Measurements from ENCODE around the gene OLFM1.

Gene OLFM1

GRCh38 chr9:135132008-135132407 lies 44.5 kb downstream of the OLFM1 start:
- H3K27ac Mint-ChIP-seq: no peak overlapping the region
- H3K4me1 Mint-ChIP-seq (ENCODE audit: low read depth): no peaks in the 10 kb centered on the region
- H3K4me3 Mint-ChIP-seq: no peak overlapping the region
- H3K27me3 Mint-ChIP-seq: peaks cover 2% of the 10 kb centered on the region
- no peaks in the 10 kb centered on the region for H3K9me3 Mint-ChIP-seq (ENCODE audit: low read depth)
- no peaks in the 10 kb centered on the region for H3K36me3 Mint-ChIP-seq

DNA sequence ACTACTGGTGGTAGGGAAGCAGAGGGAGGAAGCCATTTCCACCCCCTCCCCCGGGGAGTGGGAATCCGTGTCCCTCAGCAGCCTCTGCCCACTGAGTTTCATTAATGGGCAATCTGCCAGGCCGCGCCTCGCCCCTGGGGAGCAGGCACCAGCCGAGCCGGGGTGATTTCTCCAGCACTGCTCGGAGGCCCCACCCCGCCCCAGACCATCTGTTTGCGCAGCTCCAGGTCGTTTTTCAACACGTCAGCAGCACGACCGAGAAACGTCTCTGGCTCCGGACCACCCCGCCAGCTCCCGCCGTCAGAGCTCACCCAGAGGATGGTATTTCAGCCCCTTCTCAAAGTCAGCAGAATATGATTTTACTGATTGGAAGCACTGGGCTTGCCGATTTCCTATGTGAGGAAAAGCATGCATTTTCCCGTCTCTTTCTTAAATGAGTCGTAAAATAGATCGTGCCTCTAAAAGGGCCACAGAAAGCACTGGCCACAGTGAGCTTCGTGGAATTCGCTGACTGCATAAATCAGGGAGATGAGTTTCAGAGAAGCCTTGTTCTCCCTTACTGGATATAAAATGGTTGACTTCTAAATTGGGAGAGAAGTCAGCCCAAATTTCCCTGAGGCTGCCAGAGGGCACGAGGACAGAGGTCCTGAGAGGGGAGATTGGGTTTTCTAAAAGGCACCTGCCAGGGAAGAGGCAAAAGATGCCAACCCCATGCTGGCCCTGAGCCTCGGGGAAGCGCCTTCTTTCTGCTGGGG lies 47.0 kb downstream of the OLFM1 start:
- H3K27ac Mint-ChIP-seq: no peak overlapping the region
- no peak overlapping the region for H3K4me3 Mint-ChIP-seq
- peaks cover 2% of the 10 kb centered on the region for H3K27me3 Mint-ChIP-seq
- H3K36me3 Mint-ChIP-seq: no peaks in the 10 kb centered on the region
- H3K9me3 Mint-ChIP-seq (ENCODE audit: low read depth): no peaks in the 10 kb centered on the region
- H3K4me1 Mint-ChIP-seq (ENCODE audit: low read depth): no peaks in the 10 kb centered on the region

DNA sequence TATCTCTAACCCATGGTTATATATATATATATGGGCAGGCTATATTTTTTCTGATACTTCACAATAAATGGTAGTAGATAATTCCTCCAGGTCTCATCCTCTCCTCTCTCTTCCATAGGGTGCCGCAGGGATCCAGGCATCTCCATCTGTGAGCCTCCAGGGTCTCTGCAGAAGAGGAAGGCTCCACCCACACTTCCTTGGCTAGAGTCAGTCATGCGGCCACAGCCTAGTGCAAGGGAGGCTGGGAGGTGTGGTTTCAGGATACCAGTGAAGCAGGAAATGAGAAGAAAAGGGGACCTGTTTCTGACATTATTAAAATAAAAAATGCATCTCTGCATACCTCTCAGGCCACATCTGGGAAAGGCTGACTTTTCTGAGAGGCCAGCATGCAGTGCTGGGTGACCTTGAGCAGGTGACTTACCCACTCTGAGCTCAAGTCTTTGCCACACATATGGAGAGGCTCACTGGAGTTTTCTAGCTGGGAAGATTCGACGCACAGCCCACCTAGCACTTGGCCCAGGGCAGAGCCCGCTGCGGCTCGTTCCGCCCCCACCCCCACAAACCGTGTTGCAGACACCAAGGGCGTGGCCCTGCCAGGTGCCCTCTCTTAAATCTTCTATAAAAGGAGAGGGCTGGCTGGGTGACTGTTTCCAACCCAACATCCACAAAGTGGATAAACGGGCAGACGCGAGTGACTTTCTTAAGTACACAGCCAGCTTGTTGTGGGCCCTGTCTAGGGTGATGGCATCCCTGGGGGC lies 47.9 kb downstream of the OLFM1 start:
- Mint-ChIP-seq H3K9me3 (ENCODE audit: low read depth) (no peaks in the 10 kb centered on the region), H3K4me1 (ENCODE audit: low read depth) (no peaks in the 10 kb centered on the region), H3K27me3 (peaks cover 2% of the 10 kb centered on the region), H3K4me3 (no peak overlapping the region), H3K36me3 (no peaks in the 10 kb centered on the region), H3K27ac (no peak overlapping the region)

GRCh38 chr9:135135929-135136315 lies 48.5 kb downstream of the OLFM1 start:
- Mint-ChIP-seq H3K27ac (no peak overlapping the region), H3K4me1 (ENCODE audit: low read depth) (no peaks in the 10 kb centered on the region), H3K4me3 (no peak overlapping the region), H3K36me3 (no peaks in the 10 kb centered on the region), H3K9me3 (ENCODE audit: low read depth) (no peaks in the 10 kb centered on the region), H3K27me3 (peaks cover 2% of the 10 kb centered on the region)

DNA sequence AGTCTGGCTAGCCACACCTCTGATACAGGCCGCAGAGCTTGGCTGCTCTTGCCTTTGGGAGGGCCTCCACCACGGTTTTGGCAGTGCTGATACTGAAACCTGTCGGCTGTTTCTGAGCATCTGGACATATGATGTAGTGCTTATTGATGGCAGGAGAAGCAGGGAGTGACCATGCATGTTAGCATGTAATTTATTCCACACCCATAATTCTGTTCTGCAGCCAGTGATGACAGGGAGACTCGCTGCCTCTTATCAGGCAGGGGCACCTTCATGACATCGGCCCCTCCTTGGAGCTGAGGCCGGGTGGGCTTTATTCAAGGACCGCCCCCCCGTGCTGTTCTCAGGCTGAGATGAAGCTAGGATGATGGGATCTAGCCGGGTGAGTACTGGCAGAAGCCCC lies 49.0 kb downstream of the OLFM1 start:
- no peaks in the 10 kb centered on the region for H3K36me3 Mint-ChIP-seq
- no peaks in the 10 kb centered on the region for H3K9me3 Mint-ChIP-seq (ENCODE audit: low read depth)
- H3K4me3 Mint-ChIP-seq: no peak overlapping the region
- H3K4me1 Mint-ChIP-seq (ENCODE audit: low read depth): no peaks in the 10 kb centered on the region
- H3K27ac Mint-ChIP-seq: no peak overlapping the region
- H3K27me3 Mint-ChIP-seq: peaks cover 2% of the 10 kb centered on the region

DNA sequence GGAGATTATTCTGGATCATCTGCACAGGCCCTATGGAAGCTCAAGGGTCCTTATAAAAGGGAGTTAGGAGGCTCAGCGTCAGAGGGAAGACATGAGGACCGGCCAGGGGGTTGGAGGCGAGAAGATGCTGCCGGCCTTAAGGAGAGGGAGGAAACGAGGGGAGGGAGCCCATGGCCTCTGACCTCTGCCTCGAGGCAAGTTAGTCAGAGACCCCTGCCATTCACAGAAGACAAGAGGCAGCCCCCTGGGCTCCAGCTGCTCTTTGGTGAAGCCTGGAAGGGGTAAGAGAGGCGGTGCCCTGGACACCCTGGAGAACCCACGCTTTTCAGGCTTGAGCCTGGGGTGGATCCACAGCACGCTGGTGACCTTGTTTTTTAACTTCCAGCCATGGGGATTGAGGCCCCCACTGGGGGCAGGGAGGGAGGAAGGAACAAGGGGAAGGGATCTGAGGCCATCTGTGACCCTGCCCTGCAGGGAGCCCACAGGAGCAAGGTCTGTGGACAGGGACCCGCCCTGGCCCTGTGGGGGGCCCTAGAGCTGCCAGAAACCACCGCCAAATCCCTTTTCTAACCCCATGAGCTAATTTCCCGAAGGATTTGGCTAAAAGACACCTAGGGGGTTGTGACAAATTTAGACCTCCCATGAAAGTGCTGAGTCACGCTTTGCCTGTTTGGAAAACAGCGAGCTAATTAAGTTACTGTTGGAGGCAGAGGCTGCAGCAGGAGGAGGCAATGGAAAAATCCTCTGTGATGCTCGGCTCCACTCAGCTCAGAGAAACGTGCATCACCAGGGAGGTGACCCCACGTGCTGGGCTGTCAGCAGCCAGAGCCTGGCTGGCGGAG lies 49.7 kb downstream of the OLFM1 start:
- H3K27me3 Mint-ChIP-seq: peaks cover 2% of the 10 kb centered on the region
- H3K4me3 Mint-ChIP-seq: no peak overlapping the region
- H3K36me3 Mint-ChIP-seq: no peaks in the 10 kb centered on the region
- H3K4me1 Mint-ChIP-seq (ENCODE audit: low read depth): no peaks in the 10 kb centered on the region
- no peak overlapping the region for H3K27ac Mint-ChIP-seq
- H3K9me3 Mint-ChIP-seq (ENCODE audit: low read depth): no peaks in the 10 kb centered on the region

GRCh38 chr9:135138078-135138855 lies 50.8 kb downstream of the OLFM1 start:
- H3K27me3 Mint-ChIP-seq: peaks cover 2% of the 10 kb centered on the region
- no peaks in the 10 kb centered on the region for H3K9me3 Mint-ChIP-seq (ENCODE audit: low read depth)
- H3K27ac Mint-ChIP-seq: no peak overlapping the region
- H3K4me3 Mint-ChIP-seq: no peak overlapping the region
- H3K36me3 Mint-ChIP-seq: no peaks in the 10 kb centered on the region
- no peaks in the 10 kb centered on the region for H3K4me1 Mint-ChIP-seq (ENCODE audit: low read depth)

DNA sequence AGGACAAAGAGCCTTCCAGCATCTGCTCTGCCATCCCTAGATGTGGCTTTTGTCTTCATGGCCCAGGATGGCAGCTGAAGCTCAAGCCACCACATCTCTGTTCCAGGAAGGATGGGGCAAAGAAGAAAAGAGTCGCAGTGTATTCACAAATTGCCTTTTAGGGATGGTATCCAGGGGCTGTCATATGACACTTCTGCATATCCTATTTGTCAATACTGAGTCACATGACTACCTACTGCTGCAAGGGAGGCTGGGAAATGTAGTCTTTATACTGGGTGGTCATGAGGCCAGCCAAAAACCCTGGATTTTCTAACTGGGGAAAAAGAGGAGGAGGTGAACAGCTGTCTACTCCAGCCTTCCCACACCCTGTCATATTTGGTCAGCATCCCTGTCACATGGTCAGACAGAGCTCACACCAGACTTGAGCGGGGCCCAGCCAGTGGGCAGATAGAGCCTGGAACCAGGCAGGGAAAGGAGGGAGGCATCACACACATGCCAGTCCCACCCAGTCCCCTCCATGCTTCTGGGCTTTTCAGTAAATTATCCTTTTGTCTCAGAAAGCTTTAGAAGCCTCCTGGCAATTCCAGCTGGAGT lies 52.0 kb downstream of the OLFM1 start:
- Mint-ChIP-seq H3K9me3 (ENCODE audit: low read depth) (no peaks in the 10 kb centered on the region), H3K4me3 (no peak overlapping the region), H3K27me3 (peaks cover 2% of the 10 kb centered on the region), H3K27ac (no peak overlapping the region), H3K36me3 (no peaks in the 10 kb centered on the region), H3K4me1 (ENCODE audit: low read depth) (no peaks in the 10 kb centered on the region)

DNA sequence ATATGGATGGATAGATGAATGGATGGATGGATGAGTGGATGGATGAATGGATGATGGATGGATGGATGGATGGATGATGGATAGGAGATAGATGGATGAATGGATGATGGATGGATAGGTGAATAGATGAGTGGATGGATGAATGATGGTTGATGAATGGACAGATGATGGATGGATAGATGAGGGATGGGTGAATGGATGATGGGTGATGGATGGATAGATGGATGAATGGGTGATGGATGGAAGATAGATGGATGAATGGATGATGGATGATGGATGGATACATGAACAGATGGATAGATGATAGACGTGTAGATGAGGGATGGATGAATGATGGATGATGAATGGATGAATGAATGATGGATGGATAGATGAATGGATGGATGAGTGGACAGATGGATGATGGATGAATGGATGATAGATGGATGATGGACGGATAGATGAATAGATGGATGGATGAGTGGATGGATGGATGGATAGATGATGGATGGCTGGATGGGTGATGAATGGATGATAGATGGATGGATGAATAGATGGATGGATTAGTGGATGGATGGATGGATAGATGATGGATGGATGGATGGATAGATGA lies 53.8 kb downstream of the OLFM1 start:
- no peaks in the 10 kb centered on the region for H3K36me3 Mint-ChIP-seq

GRCh38 chr9:135144581-135145170 lies 57.2 kb downstream of the OLFM1 start:
- Mint-ChIP-seq H3K27ac (no peak overlapping the region), H3K36me3 (no peaks in the 10 kb centered on the region), H3K9me3 (ENCODE audit: low read depth) (peaks cover 4% of the 10 kb centered on the region), H3K27me3 (no peaks in the 10 kb centered on the region), H3K4me1 (ENCODE audit: low read depth) (no peaks in the 10 kb centered on the region), H3K4me3 (no peak overlapping the region)

More for the DNA sequence above, 53.8 kb downstream of the OLFM1 start:
- H3K27me3 Mint-ChIP-seq: peaks cover 2% of the 10 kb centered on the region
- H3K9me3 Mint-ChIP-seq (ENCODE audit: low read depth): no peaks in the 10 kb centered on the region
- H3K4me1 Mint-ChIP-seq (ENCODE audit: low read depth): no peaks in the 10 kb centered on the region
- H3K4me3 Mint-ChIP-seq: no peak overlapping the region
- no peak overlapping the region for H3K27ac Mint-ChIP-seq

DNA sequence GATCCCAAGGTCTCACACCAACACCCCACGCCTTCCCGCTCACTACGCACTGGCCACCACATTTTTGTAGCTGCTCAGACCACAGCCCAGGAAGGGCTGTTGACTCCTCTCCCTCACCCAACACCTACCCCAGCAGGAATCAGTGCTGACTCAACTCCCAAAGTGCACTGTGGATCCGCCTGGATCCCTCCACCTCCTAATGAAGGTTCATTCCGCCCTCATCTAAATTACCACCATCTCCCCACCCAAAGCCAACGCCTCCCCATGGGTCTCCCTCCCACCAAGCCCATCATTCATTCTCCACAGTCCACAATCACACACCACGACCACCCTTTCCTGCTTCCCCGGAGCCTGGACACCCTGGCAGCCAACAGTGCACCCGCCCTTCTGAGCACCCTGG lies 57.8 kb downstream of the OLFM1 start:
- Mint-ChIP-seq H3K36me3 (no peaks in the 10 kb centered on the region), H3K4me1 (ENCODE audit: low read depth) (no peaks in the 10 kb centered on the region), H3K27me3 (no peaks in the 10 kb centered on the region), H3K27ac (no peak overlapping the region), H3K9me3 (ENCODE audit: low read depth) (peaks cover 5% of the 10 kb centered on the region), H3K4me3 (no peak overlapping the region)

DNA sequence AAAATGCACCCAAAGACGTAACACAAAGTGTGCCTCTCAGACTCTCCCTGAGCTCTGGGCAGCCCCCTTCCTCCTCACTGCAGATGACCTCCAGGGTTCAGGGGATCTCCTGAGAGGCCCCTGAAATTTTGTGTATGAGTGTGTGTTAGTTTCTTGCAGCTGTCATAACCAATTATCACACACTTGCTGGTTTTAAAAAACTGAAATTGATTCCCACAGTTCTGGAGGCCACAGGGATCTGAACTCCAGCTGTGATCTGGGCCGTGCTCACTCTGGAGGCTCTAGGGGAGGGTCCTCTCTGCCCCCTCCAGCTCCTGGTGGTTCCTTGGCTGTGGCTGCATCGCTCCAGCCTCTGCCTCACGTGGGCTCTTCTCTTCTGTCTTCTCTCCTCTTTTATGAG lies 58.8 kb downstream of the OLFM1 start:
- Mint-ChIP-seq H3K9me3 (ENCODE audit: low read depth) (peaks cover 5% of the 10 kb centered on the region), H3K36me3 (no peaks in the 10 kb centered on the region), H3K4me3 (no peak overlapping the region)

GRCh38 chr9:135146766-135147473 lies 59.5 kb downstream of the OLFM1 start:
- Mint-ChIP-seq H3K27ac (no peak overlapping the region), H3K36me3 (no peaks in the 10 kb centered on the region), H3K4me1 (ENCODE audit: low read depth) (no peaks in the 10 kb centered on the region), H3K4me3 (no peak overlapping the region), H3K9me3 (ENCODE audit: low read depth) (peaks cover 5% of the 10 kb centered on the region), H3K27me3 (no peaks in the 10 kb centered on the region)

More for the DNA sequence above, 58.8 kb downstream of the OLFM1 start:
- Mint-ChIP-seq H3K27ac (no peak overlapping the region), H3K4me1 (ENCODE audit: low read depth) (no peaks in the 10 kb centered on the region), H3K27me3 (no peaks in the 10 kb centered on the region)

Data from activated naive CD8-positive, alpha-beta T cell (primary cell).